GM21515 (cell line): ENCODE results near the gene TADA2A.

Experiments
- ATAC-seq: cut with Tn5 transposase; IDR thresholded peaks from one replicate; pipeline ENCODE4 v1.9.1; 2021; ENCODE audit not compliant: unreplicated experiment

The TADA2A gene

GRCh38 chr17:37520174-37520573, 113.5 kb downstream of the TADA2A start:
- no peak for ATAC-seq

DNA sequence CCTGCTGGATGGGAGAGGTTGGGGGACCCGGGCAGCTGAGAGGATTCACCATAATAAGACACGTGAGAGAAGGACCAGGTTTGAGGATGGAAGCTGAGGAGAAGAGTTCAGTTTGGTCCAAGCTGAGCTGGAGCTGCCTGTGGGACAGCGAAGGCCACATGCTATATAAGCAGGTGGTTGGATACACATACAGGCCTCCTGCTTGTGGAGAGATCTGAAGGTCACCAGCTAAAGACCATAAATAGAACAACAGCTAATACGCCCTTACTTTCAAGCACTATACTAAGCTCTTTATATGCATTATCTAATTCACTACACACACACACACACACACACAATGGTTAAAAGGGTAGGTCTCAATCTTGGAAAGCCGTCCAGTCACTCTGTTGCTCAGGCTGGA, 115.1 kb downstream of the TADA2A start:
- no peak for ATAC-seq

GRCh38 chr17:37523715-37524219, 117.1 kb downstream of the TADA2A start:
- no peak for ATAC-seq

DNA sequence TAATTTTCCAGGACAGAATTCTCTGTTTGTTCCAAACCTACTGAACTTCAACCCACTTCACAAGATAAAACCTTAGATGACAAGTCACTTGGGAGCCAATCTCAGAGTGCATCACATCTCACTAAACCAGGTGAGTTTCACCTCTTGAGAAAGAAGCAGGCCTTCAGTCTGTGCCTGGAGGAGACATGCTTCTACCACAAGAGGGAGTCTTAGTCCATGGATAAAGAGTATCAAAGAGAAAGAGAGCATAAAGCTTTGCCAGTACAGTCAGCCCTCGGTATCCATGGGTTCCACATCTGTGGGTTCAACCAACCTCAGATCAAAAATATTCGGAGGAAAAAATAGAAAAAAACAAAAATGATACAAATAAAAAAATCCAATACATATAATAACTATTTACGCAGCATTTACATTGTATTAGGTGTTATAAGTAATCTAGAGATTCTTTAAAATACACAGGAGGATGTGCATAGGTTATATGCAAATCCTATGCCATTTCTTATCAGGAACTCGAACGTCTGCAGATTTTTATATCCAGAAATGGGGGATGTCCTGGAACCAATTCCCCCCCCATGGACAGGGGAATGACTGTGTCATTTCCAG, 120.7 kb downstream of the TADA2A start:
- no peak for ATAC-seq
